H1 (cell line): ENCODE measurements around the gene MBD5. TPM values are rescaled to one million over a fixed set of nuclear protein-coding genes. Genes with fewer than 3 reads are reported as not detected.

Experiments used
- CTCF ChIA-PET: fragments of 300-600 bp; sonication (Branson Sonifier 250); formaldehyde crosslinking; loops from one replicate; lab custom pipeline; 2021; ENCODE audit not compliant: partially characterized antibody; lab: Charles Lee
- POLR2A ChIA-PET: fragments of 300-600 bp; sonication (Branson Sonifier 250); formaldehyde crosslinking; loops from one replicate; lab custom pipeline; 2021; ENCODE audit warnings: inconsistent platforms; ENCODE audit not compliant: partially characterized antibody; lab: Charles Lee
- DNase-seq, 2 experiments: peaks; one replicate each; pipeline versions ENCODE4 v3.0.0 to v3.0.0-alpha.2; 2010 to 2022; ENCODE audit warnings: low spot score in 2 of 2, low read depth in 1 of 2, mixed read lengths in 1 of 2
- FAIRE-seq: peaks from 2 replicates; lab custom pipeline; 2011; peaks lifted over from hg19 to GRCh38; lab: Jason Lieb, UNC
- H2AFZ ChIP-seq: 2 replicates; pipeline ENCODE4 v1.8.1; 2012; ENCODE audit warnings: low read length, inconsistent platforms
- H2AK5ac ChIP-seq: 2 replicates; pipeline ENCODE4 v1.6.1; 2013; ENCODE audit warnings: low read depth, low read length
- H2BK120ac ChIP-seq: replicated peaks from 2 replicates; pipeline ENCODE3; 2013; ENCODE audit warnings: low read depth, low read length, inconsistent platforms
- H2BK12ac ChIP-seq: 2 replicates; pipeline ENCODE4 v1.6.1; 2013; ENCODE audit warnings: low read depth, low read length
- H2BK15ac ChIP-seq: 2 replicates; pipeline ENCODE4 v1.6.1; 2013; ENCODE audit warnings: low read length
- H2BK20ac ChIP-seq: 2 replicates; pipeline ENCODE4 v1.6.1; 2013; ENCODE audit warnings: low read length
- H2BK5ac ChIP-seq: 2 replicates; pipeline ENCODE4 v1.6.1; 2013; ENCODE audit warnings: low read depth, low read length
- H3K14ac ChIP-seq: 2 replicates; pipeline ENCODE4 v1.6.1; 2013; ENCODE audit warnings: inconsistent platforms; ENCODE audit not compliant: insufficient read length
- H3K18ac ChIP-seq: 2 replicates; pipeline ENCODE4 v1.6.1; 2013; ENCODE audit warnings: low read length; ENCODE audit errors: extremely low read depth
- H3K23ac ChIP-seq: 2 replicates; pipeline ENCODE4 v1.6.1; 2013; ENCODE audit warnings: inconsistent platforms; ENCODE audit not compliant: insufficient read length
- H3K23me2 ChIP-seq: 2 replicates; pipeline ENCODE4 v1.6.1; 2013; ENCODE audit warnings: low read depth, low read length
- H3K27ac ChIP-seq: 2 replicates; pipeline ENCODE4 v1.6.1; 2011; ENCODE audit warnings: low read depth, low read length, inconsistent platforms
- H3K27me3 ChIP-seq, 4 experiments: replicated peaks in 1 of 4; 1 replicate in 1 of 4; 2 replicates in 3 of 4; pipeline versions ENCODE4 v1.6.1 to v1.8.1; 2011 to 2013; ENCODE audit warnings: low read length in 3 of 4, mild to moderate bottlenecking in 3 of 4, inconsistent platforms in 2 of 4, mixed read lengths in 2 of 4, moderate library complexity in 1 of 4; ENCODE audit not compliant: control insufficient read depth in 3 of 4, insufficient read depth in 3 of 4; ENCODE audit errors: extremely low read depth in 1 of 4
- H3K36me3 ChIP-seq, 4 experiments: 2 replicates each; pipeline versions ENCODE4 v1.6.1 to v1.8.1; 2011 to 2013; ENCODE audit warnings: mild to moderate bottlenecking in 4 of 4, low read length in 3 of 4, moderate library complexity in 2 of 4, control low read depth in 1 of 4, inconsistent platforms in 1 of 4; ENCODE audit not compliant: insufficient read depth in 4 of 4, control insufficient read depth in 2 of 4
- H3K4ac ChIP-seq: replicated peaks from 2 replicates; pipeline ENCODE3; 2013; ENCODE audit warnings: low read length, low read depth, mixed read lengths, inconsistent platforms; ENCODE audit not compliant: insufficient read length
- H3K4me1 ChIP-seq, 4 experiments: replicated peaks in 1 of 4; 1 replicate in 1 of 4; 2 replicates in 3 of 4; pipeline versions ENCODE4 v1.6.1 to v1.8.1; 2011 to 2013; ENCODE audit warnings: low read length in 3 of 4, inconsistent platforms in 2 of 4, mixed read lengths in 1 of 4; ENCODE audit not compliant: insufficient read depth in 4 of 4, control insufficient read depth in 3 of 4
- H3K4me2 ChIP-seq, 2 experiments: 2 replicates each; pipeline versions ENCODE4 v1.6.1 to v1.8.1; 2011 to 2013; ENCODE audit warnings: low read depth in 2 of 2, low read length in 2 of 2, control low read depth in 1 of 2, inconsistent platforms in 1 of 2, mild to moderate bottlenecking in 1 of 2; ENCODE audit not compliant: insufficient read depth in 1 of 2
- H3K4me3 ChIP-seq, 4 experiments: fragments of 200-600, 300-600 bp in 1 of 4; sonication (generic), shearing (Covaris generic), sonication (Bioruptor Twin) in 1 of 4; 2 replicates each; pipeline versions ENCODE4 v1.5.1 to v1.8.1; 2011 to 2016; ENCODE audit warnings: low read length in 4 of 4, low read depth in 3 of 4, control low read depth in 2 of 4, inconsistent platforms in 2 of 4, mild to moderate bottlenecking in 2 of 4, mixed read lengths in 1 of 4, moderate library complexity in 1 of 4; ENCODE audit not compliant: insufficient read depth in 2 of 4; ENCODE audit errors: extremely low read depth in 1 of 4
- H3K56ac ChIP-seq: replicated peaks from 2 replicates; pipeline ENCODE3; 2013; ENCODE audit warnings: low read depth, mild to moderate bottlenecking, mixed read lengths, low read length, inconsistent platforms; ENCODE audit not compliant: insufficient read length
- H3K79me1 ChIP-seq: 2 replicates; pipeline ENCODE4 v1.6.1; 2013; ENCODE audit warnings: low read depth, low read length, control low read depth
- H3K79me2 ChIP-seq, 2 experiments: 2 replicates each; pipeline versions ENCODE4 v1.6.1 to v1.8.1; 2012 to 2013; ENCODE audit warnings: low read length in 2 of 2, mild to moderate bottlenecking in 2 of 2, inconsistent platforms in 1 of 2; ENCODE audit not compliant: insufficient read depth in 2 of 2, control insufficient read depth in 1 of 2
- H3K9ac ChIP-seq, 4 experiments: replicated peaks in 1 of 4; 1 replicate in 1 of 4; 2 replicates in 3 of 4; pipeline versions ENCODE4 v1.6.1 to v1.8.1; 2011 to 2013; ENCODE audit warnings: low read depth in 3 of 4, low read length in 3 of 4, control low read depth in 2 of 4, mild to moderate bottlenecking in 2 of 4, moderate library complexity in 2 of 4, inconsistent platforms in 1 of 4; ENCODE audit errors: extremely low read depth in 1 of 4
- H3K9me3 ChIP-seq, 2 experiments: 2 replicates each; pipeline versions ENCODE4 v1.6.1 to v1.8.1; 2012 to 2013; ENCODE audit warnings: mild to moderate bottlenecking in 2 of 2, moderate library complexity in 2 of 2, control low read depth in 1 of 2, inconsistent platforms in 1 of 2, low read depth in 1 of 2, low read length in 1 of 2, mixed read lengths in 1 of 2; ENCODE audit not compliant: insufficient read depth in 2 of 2
- H4K20me1 ChIP-seq, 2 experiments: replicated peaks in 1 of 2; 2 replicates each; pipeline versions ENCODE3 to v1.8.1; 2011 to 2013; ENCODE audit warnings: inconsistent platforms in 2 of 2, low read length in 2 of 2, mild to moderate bottlenecking in 1 of 2; ENCODE audit not compliant: insufficient read depth in 2 of 2, control insufficient read depth in 1 of 2
- H4K5ac ChIP-seq: 2 replicates; pipeline ENCODE4 v1.6.1; 2013; ENCODE audit warnings: low read length, low read depth, mixed read lengths, inconsistent platforms; ENCODE audit not compliant: insufficient read length
- H4K8ac ChIP-seq: 2 replicates; pipeline ENCODE4 v1.8.0; 2013; ENCODE audit warnings: mild to moderate bottlenecking, moderate library complexity, low read length, inconsistent platforms; ENCODE audit not compliant: insufficient read depth; ENCODE audit errors: extremely low read depth
- H4K91ac ChIP-seq: replicated peaks from 2 replicates; pipeline ENCODE3; 2013; ENCODE audit warnings: low read length, mixed read lengths, inconsistent platforms; ENCODE audit not compliant: insufficient read length
- WGBS, 2 experiments: shearing (Covaris generic) in 1 of 2; methylation state at CpG; one replicate each; pipeline versions ENCODE4 v1.1.6 to v1.1.7; 2013 to 2015; ENCODE audit warnings: low lambda C conversion rate in 2 of 2, mixed read lengths in 2 of 2, inconsistent platforms in 1 of 2, low coverage in 1 of 2, missing lambda C conversion rate in 1 of 2; ENCODE audit not compliant: insufficient replicate concordance in 2 of 2, insufficient coverage in 1 of 2, insufficient read length in 1 of 2; ENCODE audit errors: extremely low coverage in 1 of 2, missing lambda C conversion rate in 1 of 2; 5-methylcytosine and 5-hydroxymethylcytosine counted together
- polyA plus RNA-seq, 7 experiments: library from polyadenylated mRNA; depleted of rRNA in 3 of 7; stranded (reverse) in 5 of 7; unstranded in 2 of 7; fragments of >200 nt in 5 of 7; fragments of 200-250 nt in 2 of 7; gene quantifications; 1 replicate in 5 of 7; 2 replicates in 1 of 7; 4 replicates in 1 of 7; pipeline versions ENCODE4 v1.2.1 to v1.2.3, GENCODE V29; 2011 to 2013; ENCODE audit warnings: missing spikeins in 2 of 7, mixed read lengths in 2 of 7
- total RNA-seq: library from RNA; stranded (reverse); fragmentation: NEBNext Ultra II Directional; extraction: Animal tissue kit (Norgen Biotek cat#: 25700); gene quantifications from 2 replicates; pipeline ENCODE4 v1.2.1, GENCODE V29; 2021
- TF ChIP-seq, protein P1 (sequence below): IDR thresholded peaks from 2 replicates; pipeline ENCODE4 v1.6.1; 2012; ENCODE audit warnings: low read length, inconsistent platforms

The MBD5 gene
- total and polyA plus RNA-seq, 2 of the 8 experiments (the other 6 are each of a cell fraction or from before 2014, with no cell fraction given) = 9.7 to 29.4 TPM

DNA sequence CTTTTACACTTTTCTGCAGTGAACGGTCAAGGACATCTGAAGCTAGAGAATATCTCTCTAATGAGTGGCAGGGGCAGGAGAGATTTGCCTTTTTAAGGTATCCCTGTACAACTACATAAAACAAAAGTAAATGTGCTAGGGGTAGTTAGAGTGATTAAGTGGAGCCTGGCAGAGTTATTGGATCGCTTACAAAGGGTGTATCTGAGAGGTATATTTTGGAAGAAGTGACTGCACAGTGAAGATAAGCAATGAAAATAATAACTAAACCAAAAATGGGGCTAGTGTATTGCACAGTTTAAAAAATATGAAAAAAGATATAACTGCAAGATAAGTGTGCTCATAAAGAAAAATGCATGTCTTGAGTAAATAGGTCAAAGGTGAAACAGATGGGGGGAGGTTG lies 430.2 kb downstream of the MBD5 start:
- H4K8ac ChIP-seq = no peak overlapping the region
- H2BK20ac ChIP-seq = no peak overlapping the region
- H3K4me2 ChIP-seq = no peak overlapping the region
- H3K56ac ChIP-seq = no peak overlapping the region
- no peak overlapping the region for H2AFZ ChIP-seq
- no peaks in the 10 kb centered on the region for H3K9me3 ChIP-seq
- no peak overlapping the region for H2BK12ac ChIP-seq
- no peak overlapping the region for H2AK5ac ChIP-seq
- no peaks in the 10 kb centered on the region for H3K79me1 ChIP-seq
- no peaks in the 10 kb centered on the region for H3K4me1 ChIP-seq
- TF ChIP-seq, protein P1, sequence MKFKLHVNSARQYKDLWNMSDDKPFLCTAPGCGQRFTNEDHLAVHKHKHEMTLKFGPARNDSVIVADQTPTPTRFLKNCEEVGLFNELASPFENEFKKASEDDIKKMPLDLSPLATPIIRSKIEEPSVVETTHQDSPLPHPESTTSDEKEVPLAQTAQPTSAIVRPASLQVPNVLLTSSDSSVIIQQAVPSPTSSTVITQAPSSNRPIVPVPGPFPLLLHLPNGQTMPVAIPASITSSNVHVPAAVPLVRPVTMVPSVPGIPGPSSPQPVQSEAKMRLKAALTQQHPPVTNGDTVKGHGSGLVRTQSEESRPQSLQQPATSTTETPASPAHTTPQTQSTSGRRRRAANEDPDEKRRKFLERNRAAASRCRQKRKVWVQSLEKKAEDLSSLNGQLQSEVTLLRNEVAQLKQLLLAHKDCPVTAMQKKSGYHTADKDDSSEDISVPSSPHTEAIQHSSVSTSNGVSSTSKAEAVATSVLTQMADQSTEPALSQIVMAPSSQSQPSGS = no peak
- H3K14ac ChIP-seq = no peak overlapping the region
- no peak overlapping the region for H4K91ac ChIP-seq
- WGBS, 2 experiments = 84% methylated on average over 2 of the region's 2 CpGs; no CpG with 5 or more reads in 1 of the 2 experiments
- no peaks in the 10 kb centered on the region for H3K27me3 ChIP-seq
- H3K9ac ChIP-seq = no peak overlapping the region
- FAIRE-seq (no peak), DNase-seq (no peak)
- no peaks in the 10 kb centered on the region for H4K20me1 ChIP-seq
- H3K18ac ChIP-seq = no peak overlapping the region
- no peak overlapping the region for H2BK15ac ChIP-seq
- POLR2A ChIA-PET = no interaction called here
- no peaks in the 10 kb centered on the region for H3K36me3 ChIP-seq
- no peak overlapping the region for H3K23ac ChIP-seq
- H3K23me2 ChIP-seq = no peaks in the 10 kb centered on the region; the same call in 1 of the 2 replicates
- no peak overlapping the region for H3K4me3 ChIP-seq
- H2BK120ac ChIP-seq = no peak overlapping the region
- CTCF ChIA-PET = interaction anchor here (0.9 kb wide), 1 partner anchor 90 kb away, joined by 4 read pairs; no protein-coding TSS in a partner anchor
- H3K27ac ChIP-seq = no peak overlapping the region
- H4K5ac ChIP-seq = no peak overlapping the region
- H3K4ac ChIP-seq = no peak overlapping the region
- no peaks in the 10 kb centered on the region for H3K79me2 ChIP-seq
- no peak overlapping the region for H2BK5ac ChIP-seq
